Measurements from ENCODE around the gene VAV3.

The VAV3 gene

DNA sequence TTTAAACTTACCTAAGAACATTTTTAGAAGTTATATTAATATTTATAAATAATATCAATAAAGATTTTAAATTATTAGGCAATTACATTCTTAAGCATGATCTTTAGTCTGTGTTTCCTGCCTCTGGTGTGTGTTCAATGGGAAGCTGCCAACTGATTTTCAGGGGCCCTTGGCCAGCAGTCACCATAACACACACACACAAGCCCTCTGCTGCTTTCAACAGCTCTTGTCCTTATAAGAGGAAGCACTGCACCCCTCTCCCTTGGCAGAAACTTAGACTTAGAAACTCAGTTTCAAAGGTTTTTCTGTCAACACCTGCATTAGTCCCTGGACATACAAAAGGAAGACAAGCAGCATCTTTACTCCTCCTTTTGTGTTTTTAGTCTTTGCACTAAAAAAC lies 81.4 kb downstream of the VAV3 start:
- no peak overlapping the region for H3K4me3 ChIP-seq (ENCODE audit: low read length)
- no peak for DNase-seq (ENCODE audit: low read depth)

DNA sequence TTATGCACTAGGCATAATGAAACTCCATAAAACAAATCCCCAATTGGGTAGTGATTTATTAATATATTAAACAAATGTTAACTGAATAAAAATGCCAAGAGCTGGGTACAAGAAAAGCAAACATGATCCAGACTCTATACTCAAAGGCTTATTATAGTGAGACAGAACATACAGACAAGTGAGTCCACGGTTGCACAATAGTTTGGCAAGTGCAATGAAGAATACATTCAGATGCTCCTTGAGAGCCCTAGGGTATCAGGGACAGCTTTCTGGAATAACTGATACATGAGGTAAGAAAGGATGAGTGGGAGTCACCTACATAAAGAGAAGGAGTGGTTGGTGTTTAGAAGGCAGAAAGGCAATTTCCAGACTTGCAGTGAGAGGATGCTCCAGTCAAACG lies 85.1 kb downstream of the VAV3 start:
- TF ChIP-seq, protein P1, sequence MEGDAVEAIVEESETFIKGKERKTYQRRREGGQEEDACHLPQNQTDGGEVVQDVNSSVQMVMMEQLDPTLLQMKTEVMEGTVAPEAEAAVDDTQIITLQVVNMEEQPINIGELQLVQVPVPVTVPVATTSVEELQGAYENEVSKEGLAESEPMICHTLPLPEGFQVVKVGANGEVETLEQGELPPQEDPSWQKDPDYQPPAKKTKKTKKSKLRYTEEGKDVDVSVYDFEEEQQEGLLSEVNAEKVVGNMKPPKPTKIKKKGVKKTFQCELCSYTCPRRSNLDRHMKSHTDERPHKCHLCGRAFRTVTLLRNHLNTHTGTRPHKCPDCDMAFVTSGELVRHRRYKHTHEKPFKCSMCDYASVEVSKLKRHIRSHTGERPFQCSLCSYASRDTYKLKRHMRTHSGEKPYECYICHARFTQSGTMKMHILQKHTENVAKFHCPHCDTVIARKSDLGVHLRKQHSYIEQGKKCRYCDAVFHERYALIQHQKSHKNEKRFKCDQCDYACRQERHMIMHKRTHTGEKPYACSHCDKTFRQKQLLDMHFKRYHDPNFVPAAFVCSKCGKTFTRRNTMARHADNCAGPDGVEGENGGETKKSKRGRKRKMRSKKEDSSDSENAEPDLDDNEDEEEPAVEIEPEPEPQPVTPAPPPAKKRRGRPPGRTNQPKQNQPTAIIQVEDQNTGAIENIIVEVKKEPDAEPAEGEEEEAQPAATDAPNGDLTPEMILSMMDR (IDR thresholded peaks at IDR 0.05; ENCODE audit: insufficient read depth, low read depth, low read length, missing control alignments): no peak
- no peak overlapping the region for H3K4me3 ChIP-seq (ENCODE audit: low read length)
- DNase-seq (ENCODE audit: low read depth): peak; percentile 47

More for the DNA sequence above, 81.4 kb downstream of the VAV3 start:
- TF ChIP-seq, protein P1 (IDR thresholded peaks at IDR 0.05; ENCODE audit: insufficient read depth, low read depth, low read length, missing control alignments): no peak

DNA sequence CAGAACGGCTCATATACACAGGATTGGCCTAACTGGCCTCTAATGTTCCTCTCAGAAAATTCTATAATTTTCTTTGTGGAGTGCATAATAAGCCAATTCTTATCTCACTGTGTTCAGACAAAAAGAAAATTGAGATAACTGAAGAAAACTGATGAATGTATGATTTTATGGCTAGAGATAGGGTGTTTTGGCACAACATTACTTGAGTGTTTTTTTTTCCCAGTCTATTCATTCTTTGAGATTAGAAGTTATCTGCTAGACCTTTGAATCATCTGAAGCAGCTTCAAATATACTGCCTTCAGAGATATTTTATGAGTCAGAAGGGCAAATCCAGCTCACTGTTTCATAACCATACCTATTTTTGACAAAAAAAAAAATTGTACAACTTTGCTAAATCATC lies 85.6 kb downstream of the VAV3 start:
- TF ChIP-seq, protein P1 (IDR thresholded peaks at IDR 0.05; ENCODE audit: insufficient read depth, low read depth, low read length, missing control alignments): no peak
- no peak overlapping the region for H3K4me3 ChIP-seq (ENCODE audit: low read length)
- peak; percentile 30 for DNase-seq (ENCODE audit: low read depth)

DNA sequence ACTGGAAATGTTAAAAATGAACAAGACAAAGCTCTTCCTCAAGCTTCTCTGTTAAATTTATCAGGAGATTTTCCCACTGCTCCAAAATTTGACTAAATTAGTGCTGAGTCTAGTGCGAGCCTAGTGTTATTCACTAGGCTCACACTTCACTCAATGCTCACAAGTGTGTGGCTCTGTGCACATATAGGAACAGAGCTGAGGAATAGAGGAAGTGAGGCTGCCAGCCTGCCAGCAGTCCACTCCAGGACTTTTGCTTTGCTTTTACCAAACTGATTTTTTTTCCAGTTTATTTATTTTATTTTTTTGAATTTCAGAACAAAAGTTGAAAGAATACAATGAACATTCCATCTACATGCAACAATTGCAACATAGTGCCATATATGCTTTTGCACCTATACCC lies 87.2 kb downstream of the VAV3 start:
- H3K4me3 ChIP-seq (ENCODE audit: low read length): no peak overlapping the region
- TF ChIP-seq, protein P1 (IDR thresholded peaks at IDR 0.05; ENCODE audit: insufficient read depth, low read depth, low read length, missing control alignments): no peak
- DNase-seq (ENCODE audit: low read depth): no peak

DNA sequence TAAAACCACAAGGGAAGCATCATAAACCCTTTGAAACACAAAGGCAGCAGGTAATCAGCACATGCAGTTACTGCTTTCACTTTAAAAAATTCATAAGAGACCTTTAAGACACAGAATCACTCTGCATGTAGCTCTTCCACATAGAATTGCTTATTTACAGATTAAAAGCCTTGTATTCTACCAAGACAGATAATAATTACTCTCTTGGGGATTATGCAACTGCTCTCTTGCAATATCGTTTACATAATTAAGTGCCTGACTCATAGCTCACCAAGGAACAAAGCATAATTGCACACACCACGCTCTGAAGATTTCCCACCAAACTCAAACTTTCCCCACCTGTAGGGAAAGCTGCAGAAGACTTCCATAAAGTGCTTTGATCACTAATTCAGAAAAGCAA lies 87.9 kb downstream of the VAV3 start:
- no peak overlapping the region for H3K4me3 ChIP-seq (ENCODE audit: low read length)
- TF ChIP-seq, protein P1 (IDR thresholded peaks at IDR 0.05; ENCODE audit: insufficient read depth, low read depth, low read length, missing control alignments): no peak
- peak; percentile 80 for DNase-seq (ENCODE audit: low read depth)

DNA sequence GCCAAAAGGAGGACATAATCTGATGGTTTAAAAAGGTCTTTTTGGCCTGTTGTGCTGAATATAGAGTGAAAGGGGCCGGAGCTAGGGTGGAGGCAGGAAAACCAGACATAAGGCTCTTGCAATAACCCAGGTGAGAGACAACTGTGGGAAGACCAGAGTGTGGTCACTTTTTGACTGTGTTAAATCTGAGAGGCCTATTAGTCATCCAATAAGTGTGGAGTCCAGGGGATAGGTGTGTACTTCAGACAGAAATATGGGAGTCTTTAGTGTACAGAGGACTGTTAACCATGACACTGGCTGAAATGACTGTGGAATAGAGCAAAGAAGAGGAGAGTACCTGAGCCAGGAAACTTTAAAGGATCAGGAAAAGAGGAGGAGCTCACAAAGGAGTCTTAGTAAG lies 89.3 kb downstream of the VAV3 start:
- TF ChIP-seq, protein P1 (IDR thresholded peaks at IDR 0.05; ENCODE audit: insufficient read depth, low read depth, low read length, missing control alignments): no peak
- DNase-seq (ENCODE audit: low read depth): peak; percentile 29
- H3K4me3 ChIP-seq (ENCODE audit: low read length): no peak overlapping the region

DNA sequence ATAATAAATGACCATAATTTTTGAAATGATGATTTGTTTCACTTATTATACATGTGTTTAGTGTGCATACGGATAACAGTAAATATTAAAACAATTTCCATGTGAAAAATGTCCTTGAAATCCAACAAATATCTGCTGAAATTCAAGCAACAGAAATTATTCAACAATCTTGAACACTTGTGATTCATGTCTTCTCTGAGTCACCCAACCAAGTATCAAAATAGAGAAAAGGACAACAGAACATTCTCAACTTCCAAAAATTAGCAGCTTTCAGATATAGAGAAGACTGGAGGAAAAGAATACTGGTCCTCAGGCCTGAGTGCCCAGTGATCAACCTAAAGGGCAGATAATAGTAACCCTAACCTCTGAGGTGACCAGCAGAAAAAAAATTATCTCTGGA lies 90.8 kb downstream of the VAV3 start:
- no peak overlapping the region for H3K4me3 ChIP-seq (ENCODE audit: low read length)
- TF ChIP-seq, protein P1 (IDR thresholded peaks at IDR 0.05; ENCODE audit: insufficient read depth, low read depth, low read length, missing control alignments): no peak
- DNase-seq (ENCODE audit: low read depth): peak; percentile 16

All from epithelial cell of esophagus (primary cell).